ENCODE results near the gene ADCY5. TPM values are rescaled to one million over a fixed set of nuclear protein-coding genes. Genes with fewer than 3 reads are reported as not detected.

The ADCY5 gene
- total RNA-seq, 1 donor from 2014 or later = 32.2 TPM

DNA sequence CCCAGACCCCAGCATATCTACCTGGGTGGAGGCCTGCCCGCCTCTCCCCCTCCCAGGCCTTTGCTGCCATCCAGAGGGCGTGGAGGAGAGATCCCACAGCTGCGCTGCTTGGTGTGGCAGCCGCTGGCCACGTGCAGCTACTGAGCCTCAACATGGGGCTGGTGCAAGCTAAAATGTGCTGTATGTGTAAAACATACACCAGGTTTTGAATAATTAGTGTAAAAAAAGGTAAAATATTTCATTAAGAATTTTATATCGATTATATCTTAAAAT lies 151.3 kb downstream of the ADCY5 start:
- intact Hi-C loops (cut with DNase I) = no loop called here
- Histone ChIP-seq H3K36me3 (peaks cover 84 to 91% of the 10 kb centered on the region in 2 donors), H3K4me3 (no peak overlapping the region), H3K27me3 (no peaks in the 10 kb centered on the region), H3K9me3 (no peaks in the 10 kb centered on the region), H3K4me1 (no peaks in the 10 kb centered on the region), H3K27ac (no peak overlapping the region)
- TF ChIP-seq CTCF (IDR thresholded peaks at IDR 0.05) = no peak
- DNase-seq (ENCODE audit: low spot score in 2 of 2) = no peak

- H3K4me3 ChIP-seq = no peak overlapping the region
- H3K36me3 ChIP-seq = peaks cover 80 to 91% of the 10 kb centered on the region in 2 donors
- no peak overlapping the region for H3K27ac ChIP-seq
- TF ChIP-seq CTCF (IDR thresholded peaks at IDR 0.05) = no peak
- intact Hi-C loops (cut with DNase I) = no loop called here
- no peak for DNase-seq (ENCODE audit: low spot score in 2 of 2)
- no peaks in the 10 kb centered on the region for H3K4me1 ChIP-seq
- H3K9me3 ChIP-seq = no peaks in the 10 kb centered on the region
- no peaks in the 10 kb centered on the region for H3K27me3 ChIP-seq
Measured at GRCh38 chr3:123296836-123297626, 151.9 kb downstream of the ADCY5 start.

- intact Hi-C loops (cut with DNase I) = no loop called here
- DNase-seq (ENCODE audit: low spot score in 2 of 2) = no peak
- Histone ChIP-seq H3K27me3 (no peaks in the 10 kb centered on the region), H3K27ac (no peak overlapping the region), H3K4me1 (no peaks in the 10 kb centered on the region), H3K36me3 (peaks cover 77 to 88% of the 10 kb centered on the region in 2 donors), H3K9me3 (no peaks in the 10 kb centered on the region), H3K4me3 (no peak overlapping the region)
- TF ChIP-seq CTCF (IDR thresholded peaks at IDR 0.05) = no peak
Measured at GRCh38 chr3:123296261-123296660, 152.6 kb downstream of the ADCY5 start.

- Histone ChIP-seq H3K27ac (no peak overlapping the region), H3K9me3 (no peaks in the 10 kb centered on the region), H3K4me1 (no peaks in the 10 kb centered on the region), H3K27me3 (no peaks in the 10 kb centered on the region), H3K4me3 (no peak overlapping the region), H3K36me3 (peaks cover 78 to 88% of the 10 kb centered on the region in 2 donors)
- TF ChIP-seq CTCF (IDR thresholded peaks at IDR 0.05) = no peak
- intact Hi-C loops (cut with DNase I) = no loop called here
- no peak for DNase-seq (ENCODE audit: low spot score in 2 of 2)
Measured at GRCh38 chr3:123295901-123296250, 153.0 kb downstream of the ADCY5 start.

GRCh38 chr3:123295171-123295900 lies 153.6 kb downstream of the ADCY5 start:
- no peaks in the 10 kb centered on the region for H3K9me3 ChIP-seq
- H3K36me3 ChIP-seq = peaks cover 77 to 88% of the 10 kb centered on the region in 2 donors
- no peak overlapping the region for H3K27ac ChIP-seq
- no peak for TF ChIP-seq CTCF (IDR thresholded peaks at IDR 0.05)
- no peak overlapping the region for H3K4me3 ChIP-seq
- DNase-seq (ENCODE audit: low spot score in 2 of 2) = no peak
- H3K4me1 ChIP-seq = no peaks in the 10 kb centered on the region
- intact Hi-C loops (cut with DNase I) = no loop called here
- no peaks in the 10 kb centered on the region for H3K27me3 ChIP-seq
